Measurements from ENCODE around the gene LRRC4C.
"Not testable (repeated sequence)": the region's sequence is repeated elsewhere in the genome, so short reads cannot be mapped to it uniquely, and the experiment has no call there.

The LRRC4C gene

DNA sequence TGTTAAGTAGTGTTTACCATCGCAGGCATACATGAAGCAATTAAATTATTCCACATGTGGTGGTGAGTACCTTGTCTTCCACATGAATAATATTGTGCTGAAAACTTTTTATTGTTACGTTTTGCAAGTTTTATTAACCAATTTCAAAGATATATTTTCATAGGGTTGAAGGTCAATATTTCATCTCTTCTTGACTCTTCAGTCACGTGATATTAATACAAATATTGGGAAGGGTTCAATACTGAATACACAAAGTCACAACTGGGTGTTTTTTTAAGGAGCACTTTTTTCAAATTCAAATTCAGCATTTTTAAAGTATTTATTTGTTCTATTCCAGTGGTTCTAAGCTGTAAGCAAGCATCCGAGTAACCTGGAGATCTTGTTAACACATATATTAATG is 348.9 kb downstream of the LRRC4C start:
- FAIRE-seq, result no peak

GRCh38 chr11:41102471-41102870 is 357.0 kb downstream of the LRRC4C start:
- no peak for FAIRE-seq

DNA sequence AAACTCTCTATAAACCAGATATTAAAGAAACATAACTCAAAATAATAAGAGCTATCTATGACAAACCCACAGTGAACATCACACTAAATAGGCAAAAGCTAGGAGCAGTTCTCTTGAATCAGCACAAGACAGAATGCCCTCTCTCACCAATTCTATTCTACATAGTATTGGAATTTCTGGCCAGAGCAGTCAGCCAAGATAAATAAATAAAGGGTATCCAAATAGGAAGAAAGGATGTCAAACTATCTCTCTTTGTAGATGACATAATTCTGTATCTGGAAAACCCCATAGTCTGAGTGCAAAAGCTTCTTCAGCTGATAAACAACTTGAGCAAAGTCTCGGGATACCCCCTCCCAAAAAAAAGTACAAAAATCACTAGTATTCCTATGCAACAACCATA is 359.8 kb downstream of the LRRC4C start:
- no peak for FAIRE-seq

GRCh38 chr11:41085123-41085522 is 374.3 kb downstream of the LRRC4C start:
- no peak for FAIRE-seq

- no peak for FAIRE-seq
Measured at GRCh38 chr11:41081756-41082285, 377.6 kb downstream of the LRRC4C start.

DNA sequence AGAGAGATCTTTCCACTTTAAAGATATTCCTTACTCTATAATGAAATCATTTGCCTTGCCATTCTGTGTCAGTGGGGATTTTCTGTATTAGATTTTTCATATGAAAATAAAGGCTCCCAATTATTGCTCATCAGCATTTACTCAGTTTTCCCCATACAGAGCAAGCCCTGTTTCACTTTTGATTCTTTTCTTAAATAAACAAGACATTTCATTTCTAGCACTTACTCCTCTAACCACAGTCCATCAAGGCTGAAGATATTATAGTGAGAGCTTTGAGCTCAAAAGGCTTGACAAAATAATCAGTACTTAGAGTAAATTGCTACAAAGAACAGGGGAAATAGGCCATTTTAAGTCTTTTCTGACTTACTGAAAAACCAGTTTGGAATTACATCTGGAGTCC is 385.1 kb downstream of the LRRC4C start:
- no peak for FAIRE-seq

- no peak for FAIRE-seq
Measured at GRCh38 chr11:41065432-41065831, 394.0 kb downstream of the LRRC4C start.

GRCh38 chr11:41058138-41058537 is 401.3 kb downstream of the LRRC4C start:
- FAIRE-seq, result no peak

DNA sequence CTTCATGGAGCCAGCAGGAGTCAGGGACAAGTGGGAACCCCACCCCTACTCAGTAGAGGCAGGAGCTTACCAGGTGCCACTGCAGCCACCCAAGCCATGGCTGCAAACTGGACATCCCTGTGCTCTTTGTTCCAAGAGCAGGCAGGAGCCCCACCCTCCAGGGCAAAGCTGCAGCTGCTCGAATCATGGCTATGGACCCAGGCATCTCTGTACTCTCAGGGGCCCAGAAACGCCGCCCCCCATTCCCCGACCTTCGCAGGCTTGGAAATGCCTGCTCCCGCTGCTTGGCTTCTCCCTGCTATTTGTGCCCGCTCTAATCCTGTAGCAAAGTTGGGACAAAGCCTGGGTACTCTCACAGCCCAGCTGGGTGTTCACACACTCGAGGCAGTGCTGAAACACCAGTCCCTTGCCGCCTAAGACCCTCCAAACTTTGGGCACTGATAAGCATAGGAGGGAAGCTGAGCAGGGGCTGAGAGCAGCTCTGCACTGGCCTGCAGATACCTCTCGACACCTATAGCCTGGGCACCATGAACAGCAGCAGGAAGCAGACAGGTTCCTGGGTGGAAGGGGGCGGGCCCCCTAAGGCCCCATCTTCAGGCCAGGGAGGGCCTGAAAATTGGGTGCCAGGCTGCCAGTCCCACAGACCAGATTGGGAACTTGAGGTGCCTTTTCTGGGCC is 402.4 kb downstream of the LRRC4C start:
- no peak for FAIRE-seq

- no peak for FAIRE-seq
Measured at GRCh38 chr11:41053894-41054293, 405.6 kb downstream of the LRRC4C start.

- FAIRE-seq, result no peak
Measured at GRCh38 chr11:41051919-41052635, 407.4 kb downstream of the LRRC4C start.

- no peak for FAIRE-seq
Measured at GRCh38 chr11:41050791-41051190, 408.7 kb downstream of the LRRC4C start.

DNA sequence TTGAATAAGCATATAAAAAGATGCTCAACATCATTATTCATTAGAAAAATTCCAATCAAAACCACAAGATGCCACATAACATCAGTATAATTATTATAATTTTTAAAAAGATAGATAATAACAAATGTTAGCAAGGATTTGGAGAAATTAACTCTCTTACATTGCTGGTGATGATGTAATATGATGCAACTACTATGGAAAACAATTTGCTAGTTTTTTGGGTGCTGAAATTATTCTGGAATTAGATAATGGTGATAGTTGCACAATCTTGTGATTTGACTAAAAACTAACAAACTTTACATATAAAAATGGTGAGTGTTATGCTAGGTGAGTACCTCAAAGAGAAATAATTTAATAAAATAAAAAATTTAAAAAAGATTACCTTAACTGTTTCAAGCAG is 412.2 kb downstream of the LRRC4C start:
- no peak for FAIRE-seq

DNA sequence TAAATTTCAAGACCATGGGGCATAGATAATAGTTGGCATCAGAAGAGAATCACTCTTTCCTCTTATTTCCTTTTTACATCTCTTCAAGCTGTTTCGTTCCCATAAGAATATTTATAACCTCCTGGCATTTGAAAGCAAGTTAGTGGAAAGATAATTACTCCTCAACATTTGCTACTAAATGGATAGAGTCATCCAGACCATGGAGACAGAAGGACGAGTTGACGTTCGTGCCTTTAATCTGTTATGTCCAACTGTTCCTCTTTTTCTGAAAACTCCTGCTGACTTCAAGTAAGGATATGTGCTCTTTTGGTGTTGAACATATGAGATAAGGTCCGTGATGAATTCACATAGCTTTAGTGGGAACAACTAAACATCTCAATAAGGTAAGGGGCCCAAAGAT is 414.2 kb downstream of the LRRC4C start:
- FAIRE-seq, result no peak

- no peak for FAIRE-seq
Measured at GRCh38 chr11:41044747-41045146, 414.7 kb downstream of the LRRC4C start.

DNA sequence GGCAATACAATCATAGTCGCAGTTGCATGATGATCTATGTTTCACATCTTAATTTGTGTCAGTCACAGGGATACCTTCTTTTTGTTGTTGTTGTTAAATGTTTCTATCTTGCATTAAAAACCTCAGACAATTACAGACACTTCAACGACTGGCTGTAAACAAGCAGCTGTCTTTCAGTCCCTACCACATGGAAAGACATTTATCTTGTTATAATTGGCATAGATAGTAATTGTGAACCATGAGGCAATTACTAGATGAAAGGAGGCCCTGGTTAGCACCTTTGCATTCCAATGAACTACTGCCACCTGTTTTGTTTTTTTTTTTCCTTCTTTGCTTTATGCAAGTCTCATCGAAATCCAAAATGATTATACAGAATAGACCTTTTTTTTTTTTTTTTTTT is 416.8 kb downstream of the LRRC4C start:
- FAIRE-seq, result no peak

GRCh38 chr11:41040474-41040873 is 419.0 kb downstream of the LRRC4C start:
- FAIRE-seq, result no peak

DNA sequence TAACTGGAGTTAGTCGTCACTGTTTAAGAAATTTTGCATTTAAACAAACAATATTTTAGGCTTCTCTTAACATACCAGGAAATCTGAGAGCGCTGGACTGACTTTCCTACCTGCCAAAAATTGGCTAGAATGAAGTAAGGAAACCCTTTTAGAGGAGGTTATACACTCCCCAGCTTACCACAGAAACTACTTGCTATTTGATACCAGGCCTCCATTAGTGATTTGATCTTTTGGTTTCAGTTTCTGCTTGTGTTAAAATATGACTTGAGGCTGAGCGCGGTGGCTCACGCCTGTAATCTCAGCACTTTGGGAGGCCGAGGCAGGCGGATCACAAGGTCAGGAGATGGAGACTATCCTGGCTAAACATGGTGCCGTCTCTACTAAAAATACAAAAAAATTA is 419.9 kb downstream of the LRRC4C start:
- FAIRE-seq, result no peak

DNA sequence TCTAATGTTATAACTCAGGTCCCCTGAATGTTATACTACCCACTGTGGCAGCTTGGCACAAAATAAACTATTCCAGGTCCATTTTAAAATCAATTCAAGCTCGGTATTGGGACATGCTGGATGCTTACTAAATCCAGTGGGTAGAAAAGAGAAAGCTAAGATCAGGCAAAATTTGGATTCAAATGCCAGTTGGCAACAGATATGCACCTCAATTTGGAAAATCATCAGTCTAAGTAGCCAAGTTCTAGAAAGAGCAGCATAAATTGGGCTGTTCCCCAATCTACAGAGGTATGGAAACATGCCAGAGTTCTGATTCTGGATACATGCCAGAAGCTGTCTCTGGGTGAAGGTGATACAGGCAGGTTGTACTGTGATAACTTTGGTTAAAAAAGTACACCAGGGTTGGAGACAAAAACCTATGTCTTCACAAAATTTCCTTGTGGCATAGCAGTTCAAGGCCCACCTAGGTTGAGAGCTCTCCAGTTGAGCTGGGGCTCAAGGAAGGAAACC is 427.8 kb downstream of the LRRC4C start:
- no peak for FAIRE-seq

GRCh38 chr11:41020259-41020658 is 439.2 kb downstream of the LRRC4C start:
- no peak for FAIRE-seq

DNA sequence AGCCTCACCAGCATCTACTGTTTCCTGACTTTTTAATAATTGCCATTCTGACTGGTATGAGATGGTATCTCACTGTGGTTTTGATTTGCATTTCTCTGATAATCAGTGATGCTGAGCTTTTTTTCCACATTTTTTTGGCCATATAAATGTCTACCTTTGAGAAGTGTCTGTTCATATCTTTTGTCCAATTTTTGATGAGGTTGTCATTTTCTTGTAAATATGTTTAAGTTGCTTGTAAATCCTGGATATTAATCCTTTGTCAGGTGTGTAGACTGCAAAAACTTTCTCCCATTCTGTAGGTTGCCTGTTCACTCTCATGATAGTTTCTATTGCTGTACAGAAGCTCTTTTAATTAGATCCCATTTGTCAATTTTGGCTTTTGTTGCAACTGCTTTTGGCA is 439.8 kb downstream of the LRRC4C start:
- not testable (repeated sequence) for FAIRE-seq

DNA sequence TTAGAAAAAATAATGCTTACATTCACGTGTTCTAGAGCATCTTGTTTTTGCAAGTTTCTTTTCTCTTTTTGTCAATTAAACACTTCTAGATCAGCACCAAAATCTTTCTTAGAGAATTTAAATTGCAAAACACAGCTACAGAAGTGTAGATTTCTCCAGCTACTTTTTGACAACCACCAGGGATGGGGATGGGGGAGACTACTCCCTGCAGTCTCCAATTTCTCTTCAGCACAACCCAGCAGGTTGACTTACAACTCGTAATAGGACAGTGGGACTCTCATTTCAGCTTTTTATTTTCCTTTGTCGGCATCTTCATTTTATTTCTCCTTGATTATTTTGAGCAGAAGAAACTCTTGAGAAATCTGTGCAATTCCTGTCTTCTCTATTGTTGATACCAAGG is 441.2 kb downstream of the LRRC4C start:
- FAIRE-seq, result no peak

DNA sequence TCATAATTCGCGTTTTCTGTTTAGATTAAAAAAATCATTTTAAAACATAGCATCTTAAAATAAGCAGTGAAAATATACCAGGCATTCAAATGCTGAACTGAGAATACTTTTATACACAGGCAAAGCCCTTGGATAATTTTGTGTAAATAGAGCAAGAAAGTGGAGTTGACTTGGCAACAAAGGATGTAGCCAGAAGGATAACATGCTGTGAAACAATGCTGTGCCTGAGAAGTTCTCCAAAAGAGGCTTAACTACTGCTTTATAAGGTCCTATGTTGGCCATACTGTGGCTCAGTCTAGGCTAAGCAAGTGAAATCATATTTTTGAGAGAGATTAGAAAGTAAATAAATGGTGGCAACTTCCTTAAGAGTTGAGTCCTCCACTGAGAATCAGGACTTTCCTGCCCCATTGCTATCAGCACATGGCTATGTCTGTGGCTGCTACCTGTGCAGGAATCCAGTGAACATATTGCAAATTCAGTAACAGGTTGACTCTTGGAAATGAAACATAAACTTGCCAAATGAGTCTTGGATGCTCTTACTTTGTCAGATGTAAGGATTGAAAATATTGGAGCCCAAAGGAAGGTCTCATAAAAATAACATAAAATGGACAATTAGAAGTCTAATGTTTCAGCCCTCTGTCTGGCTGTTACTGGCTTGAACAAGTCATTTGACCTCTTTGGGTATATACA is 448.9 kb downstream of the LRRC4C start:
- FAIRE-seq, result no peak

- FAIRE-seq, result no peak
Measured at GRCh38 chr11:41005986-41006385, 453.5 kb downstream of the LRRC4C start.
